GM18517 (cell line): Measurements from ENCODE around the gene STAP2.

Experiments used
- ATAC-seq: cut with Tn5 transposase; IDR thresholded peaks from one replicate; pipeline ENCODE4 v1.9.1; 2021; ENCODE audit warnings: mild to moderate bottlenecking, moderate library complexity; ENCODE audit not compliant: unreplicated experiment

Gene STAP2

DNA sequence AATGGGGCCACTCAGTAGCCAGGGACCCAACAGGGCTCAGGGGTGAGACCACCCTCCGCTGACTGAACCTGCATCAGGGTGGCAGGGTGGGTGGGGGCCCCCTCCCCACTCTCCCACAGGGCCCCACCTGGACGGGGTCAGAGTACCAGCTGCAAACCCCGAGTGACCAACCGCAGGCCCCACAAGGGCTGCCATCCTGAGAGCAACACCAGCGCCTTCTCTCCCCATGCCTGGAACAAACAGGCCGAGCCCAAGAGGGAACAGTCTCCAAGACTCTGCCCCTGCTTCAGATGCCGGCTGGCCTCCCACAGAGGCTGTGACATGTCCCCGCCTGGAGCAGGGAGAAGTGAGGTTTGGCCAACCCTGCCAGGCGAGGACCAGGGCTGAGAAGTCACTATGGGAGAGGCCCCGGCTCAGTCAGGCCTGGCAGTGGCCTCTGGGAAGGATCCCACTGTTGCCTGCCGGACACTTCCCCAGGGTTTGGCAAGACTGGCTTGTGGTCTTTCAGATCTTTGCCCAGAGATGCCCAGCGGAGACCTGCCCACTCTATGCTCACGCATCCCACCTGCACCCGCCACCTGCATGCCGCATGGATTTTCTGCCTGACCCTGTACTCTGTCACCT lies 31.9 kb upstream of the STAP2 start:
- no peak for ATAC-seq

DNA sequence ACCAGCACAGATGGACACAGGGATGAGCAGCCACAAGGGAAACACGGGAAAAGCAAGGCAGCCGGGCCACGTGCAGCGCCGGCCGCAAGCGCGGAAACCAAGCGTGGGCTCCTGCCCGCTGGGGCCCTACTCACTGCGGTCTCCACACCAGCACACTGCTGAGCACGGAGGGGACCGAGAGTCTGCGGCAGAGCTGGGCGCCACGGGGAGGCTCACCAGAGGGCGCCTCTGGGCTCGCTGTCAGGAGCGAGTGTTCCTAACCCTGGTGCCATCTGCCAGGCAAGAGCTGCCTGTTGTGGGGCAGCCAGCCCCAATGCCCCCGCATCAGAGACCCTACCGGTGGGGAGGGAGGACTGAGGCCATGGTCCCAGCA lies 31.2 kb upstream of the STAP2 start:
- ATAC-seq = peak; percentile 21

DNA sequence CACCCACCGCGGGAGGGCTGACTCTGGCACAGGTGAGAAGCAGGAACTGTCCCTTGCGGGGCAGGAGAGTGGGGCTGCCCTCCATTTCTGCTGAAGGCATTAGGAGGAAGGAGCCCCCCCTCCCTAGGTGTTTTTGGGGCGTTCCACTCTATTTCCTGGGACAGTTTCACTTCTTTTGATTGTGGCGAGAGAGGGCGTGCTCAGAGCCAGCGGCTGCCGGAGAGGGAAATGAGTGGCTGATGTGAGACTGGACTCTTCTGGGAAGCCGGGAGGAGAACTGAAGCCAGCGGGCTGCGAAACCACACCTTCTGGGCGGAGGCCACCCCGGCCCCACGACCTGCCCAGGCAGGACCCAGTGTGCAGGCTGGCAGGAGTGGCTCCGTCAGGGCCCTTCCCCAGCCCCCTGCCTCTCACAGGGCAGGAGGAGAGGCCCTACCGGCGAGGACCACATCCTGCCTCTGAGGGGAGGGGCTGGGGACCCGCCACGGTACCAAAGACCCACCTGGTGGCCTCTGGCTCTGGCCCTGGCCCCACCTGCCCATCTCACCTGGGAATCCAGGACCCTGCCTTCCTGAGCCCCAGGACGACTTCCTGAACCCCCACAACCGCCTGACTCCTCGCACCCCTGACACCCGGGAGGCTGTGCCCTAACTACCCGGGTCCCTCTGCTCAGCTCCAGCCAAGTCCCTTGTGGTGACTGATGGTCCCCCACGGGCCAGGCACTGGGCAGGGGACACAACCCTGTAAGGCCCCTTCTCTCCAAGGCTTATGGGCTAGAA lies 30.7 kb upstream of the STAP2 start:
- peak; percentile 48 for ATAC-seq

DNA sequence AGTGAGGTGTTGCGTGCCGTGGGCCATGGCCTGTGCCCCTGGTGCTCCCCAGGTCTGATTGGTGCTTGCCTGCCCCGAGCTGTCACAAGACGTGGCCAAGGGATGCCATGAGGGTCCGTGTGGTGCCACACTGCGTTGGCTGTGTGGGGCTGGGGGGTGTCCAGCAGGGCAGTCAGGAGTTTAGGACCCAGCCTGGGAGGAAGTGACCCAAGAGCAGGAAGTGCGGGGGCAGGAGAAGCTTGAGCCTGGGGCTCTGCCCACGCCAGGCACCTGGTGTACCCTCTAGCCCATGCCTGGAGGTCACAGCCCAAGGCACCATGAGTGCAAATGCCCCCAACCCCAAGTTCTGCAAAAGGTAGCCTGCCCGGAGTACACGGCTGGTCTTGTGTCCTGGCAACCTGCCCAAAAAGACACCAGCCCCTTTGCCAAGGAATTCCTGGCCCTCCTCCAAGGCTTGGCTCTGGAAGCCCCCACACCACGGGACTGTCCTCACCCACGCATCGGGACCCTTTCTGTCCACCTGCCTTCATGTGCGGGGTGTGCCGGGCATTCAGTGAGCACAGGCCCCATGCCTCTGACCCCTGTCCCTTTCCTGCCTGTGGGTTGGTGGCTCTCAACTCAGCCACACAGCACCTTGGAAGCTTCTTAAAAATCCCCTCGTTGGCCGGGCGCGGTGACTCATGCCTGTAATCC lies 29.6 kb upstream of the STAP2 start:
- ATAC-seq = no peak

DNA sequence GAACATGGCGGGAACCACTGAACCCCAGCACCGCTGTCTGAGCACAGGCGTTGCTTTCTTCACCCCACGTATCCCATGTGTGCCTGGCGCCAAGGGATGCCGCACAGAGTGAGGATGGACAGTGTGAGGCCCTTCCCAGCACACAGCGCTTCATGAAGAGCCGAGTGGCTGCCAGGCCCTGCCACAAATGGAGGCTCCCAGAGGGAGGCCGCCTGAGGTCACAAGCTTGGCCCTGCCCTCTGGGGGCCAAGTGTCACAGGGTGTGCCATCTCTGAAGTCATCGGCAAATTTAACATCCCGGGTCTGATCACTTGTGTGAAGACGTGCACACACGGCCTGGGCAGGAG lies 29.1 kb upstream of the STAP2 start:
- no peak for ATAC-seq

- no peak for ATAC-seq
These were observed 28.7 kb upstream of the STAP2 start for GRCh38 chr19:4367336-4367723.

- ATAC-seq = no peak
These were observed 28.2 kb upstream of the STAP2 start for GRCh38 chr19:4366666-4367335.

GRCh38 chr19:4365791-4366665 lies 27.4 kb upstream of the STAP2 start:
- no peak for ATAC-seq

DNA sequence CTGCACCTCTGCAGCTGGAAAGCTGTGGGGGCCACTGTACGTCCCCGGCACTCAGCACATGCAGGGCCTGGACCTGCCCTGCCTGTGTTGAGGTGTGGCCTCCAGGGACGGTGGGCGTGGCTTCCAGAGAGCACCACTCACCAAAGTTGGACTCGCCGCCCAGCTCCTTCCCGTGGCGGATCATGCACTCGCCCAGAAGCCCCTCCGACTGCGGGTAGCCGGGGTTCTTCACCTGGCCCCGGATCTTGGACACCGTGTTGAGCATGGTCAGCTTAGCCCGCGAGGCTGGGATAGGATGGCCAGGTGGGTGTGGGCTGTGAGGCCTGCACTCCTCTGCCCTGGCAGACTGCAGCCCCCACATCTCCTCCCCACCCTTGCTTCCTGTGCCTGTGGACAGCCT lies 26.7 kb upstream of the STAP2 start:
- no peak for ATAC-seq

- no peak for ATAC-seq
These were observed 25.1 kb upstream of the STAP2 start for GRCh38 chr19:4363571-4364304.

GRCh38 chr19:4362831-4363545 lies 24.4 kb upstream of the STAP2 start:
- no peak for ATAC-seq

DNA sequence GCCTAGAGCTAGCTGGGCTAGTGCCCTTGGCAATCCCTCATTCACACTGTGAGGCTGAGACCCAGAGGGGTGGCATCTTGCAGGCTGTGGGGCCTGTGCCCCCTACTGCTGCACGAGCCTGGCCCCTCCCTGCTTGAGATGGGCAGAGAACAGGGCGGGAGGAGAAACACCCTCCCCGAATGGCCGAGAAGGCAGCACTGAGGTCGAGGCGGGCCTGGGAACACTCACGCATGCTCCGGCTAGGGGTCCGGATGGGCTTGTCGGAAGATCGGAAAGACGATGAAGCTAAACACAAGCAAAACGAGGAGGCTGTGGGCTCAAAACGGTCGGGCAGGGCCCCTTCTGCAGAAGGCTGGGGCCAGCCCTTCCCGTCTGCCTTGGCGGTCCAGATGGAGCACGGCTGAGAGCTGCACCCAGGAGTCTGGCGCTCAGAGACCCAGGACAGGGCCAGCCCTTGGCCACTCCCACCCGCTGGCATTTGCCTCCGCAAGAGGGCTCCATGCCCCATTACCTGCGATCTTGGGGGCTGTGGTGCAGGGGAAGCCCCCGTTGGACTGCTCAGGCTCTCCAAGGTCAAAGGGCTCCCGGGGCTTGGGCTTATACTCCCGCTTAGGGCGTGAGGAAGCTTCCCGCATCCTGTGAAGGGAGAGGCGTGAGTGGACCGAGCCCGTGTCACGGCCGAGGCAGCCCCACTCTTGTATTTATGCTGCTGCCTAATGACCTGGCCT lies 23.6 kb upstream of the STAP2 start:
- ATAC-seq = no peak

- ATAC-seq = no peak
These were observed 22.8 kb upstream of the STAP2 start for GRCh38 chr19:4361152-4362046.

GRCh38 chr19:4360641-4361151 lies 22.1 kb upstream of the STAP2 start:
- no peak for ATAC-seq

GRCh38 chr19:4360081-4360569 lies 21.5 kb upstream of the STAP2 start:
- ATAC-seq = no peak

GRCh38 chr19:4359627-4360000 lies 21.0 kb upstream of the STAP2 start:
- no peak for ATAC-seq
